HepG2 (cell line): ENCODE results near the gene CACNA1G. TPM values are rescaled to one million over a fixed set of nuclear protein-coding genes. Genes with fewer than 3 reads are reported as not detected.

Experiments used
- ERF ChIP-seq: IDR thresholded peaks from 2 replicates; pipeline ENCODE4 v1.6.1; 2018; ENCODE audit warnings: missing biosample characterization, missing genetic modification reagents
- FOXC1 ChIP-seq: sonication (generic); formaldehyde crosslinking; IDR thresholded peaks from 2 replicates; pipeline ENCODE4 v1.8.0; 2022; ENCODE audit warnings: mild to moderate bottlenecking, missing genetic modification reagents, borderline replicate concordance
- HIVEP1 ChIP-seq: sonication (generic); formaldehyde crosslinking; IDR thresholded peaks from 2 replicates; pipeline ENCODE4 v1.4.0; 2020; ENCODE audit warnings: mild to moderate bottlenecking, missing genetic modification reagents
- IKZF1 ChIP-seq: fragments of 450-650 bp; IDR thresholded peaks from 2 replicates; pipeline ENCODE4 v1.7.1; 2016
- MAF1 ChIP-seq: sonication (generic); formaldehyde crosslinking; IDR thresholded peaks from 2 replicates; pipeline ENCODE4 v1.5.0; 2020; ENCODE audit warnings: missing genetic modification reagents, borderline replicate concordance
- MAFK ChIP-seq, 2 experiments: IDR thresholded peaks in 1 of 2; conservative IDR thresholded peaks in 1 of 2; 2 replicates each; pipeline ENCODE4 v1.6.1; 2011; ENCODE audit warnings: improper control_type of control experiment in 2 of 2, low read length in 2 of 2
- MTA3 ChIP-seq: sonication (generic); formaldehyde crosslinking; IDR thresholded peaks from 2 replicates; pipeline ENCODE4 v1.4.0; 2020; ENCODE audit warnings: missing genetic modification reagents
- MYNN ChIP-seq: sonication (generic); formaldehyde crosslinking; IDR thresholded peaks from 2 replicates; pipeline ENCODE4 v1.4.0; 2020; ENCODE audit warnings: mild to moderate bottlenecking, low read depth, missing genetic modification reagents
- PRMT3 ChIP-seq: sonication (generic); formaldehyde crosslinking; IDR thresholded peaks from 2 replicates; pipeline ENCODE4 v1.8.1; 2022; ENCODE audit warnings: low read depth, mild to moderate bottlenecking, moderate library complexity, missing genetic modification reagents, borderline replicate concordance
- SIN3A ChIP-seq: IDR thresholded peaks from 2 replicates; pipeline ENCODE4 v1.6.1; 2011; ENCODE audit warnings: low read depth, mild to moderate bottlenecking, control low read depth, low read length, borderline replicate concordance
- YEATS2 ChIP-seq: sonication (generic); formaldehyde crosslinking; IDR thresholded peaks from 2 replicates; pipeline ENCODE4 v1.4.0; 2020; ENCODE audit warnings: missing genetic modification reagents, borderline replicate concordance
- ZNF790 ChIP-seq: sonication (generic); formaldehyde crosslinking; IDR thresholded peaks from 2 replicates; pipeline ENCODE4 v1.8.0; 2022; ENCODE audit warnings: missing genetic modification reagents, mild to moderate bottlenecking, borderline replicate concordance
- polyA plus RNA-seq, 8 experiments: library from polyadenylated mRNA; depleted of rRNA in 3 of 8; stranded (reverse) in 7 of 8; unstranded in 1 of 8; fragments of >200 nt; fragmentation: Illumina TruSeq in 4 of 8; extraction: Trizol in 4 of 8; gene quantifications; 2 replicates each; pipeline versions ENCODE4 v1.2.1 to v1.2.3, GENCODE V29; 2011 to 2016; ENCODE audit warnings: low read depth in 4 of 8, missing spikeins in 1 of 8, mixed read lengths in 1 of 8; ENCODE audit not compliant: insufficient read depth in 1 of 8
- total RNA-seq, 5 experiments: library from RNA; depleted of rRNA; stranded (reverse); fragments of >200 nt; fragmentation: Illumina TruSeq; extraction: Trizol; gene quantifications; 2 replicates each; pipeline ENCODE4 v1.2.3, GENCODE V29; 2016; ENCODE audit warnings: low read depth in 1 of 5
- TF ChIP-seq, protein P1 (sequence below): conservative IDR thresholded peaks from 2 replicates; pipeline ENCODE4 v1.6.1; 2018; ENCODE audit warnings: missing genetic modification reagents
- TF ChIP-seq, protein P2 (sequence below): sonication (generic); formaldehyde crosslinking; IDR thresholded peaks from 2 replicates; pipeline ENCODE4 v1.5.0; 2020; ENCODE audit warnings: mild to moderate bottlenecking, missing genetic modification reagents, borderline replicate concordance
- TF ChIP-seq, protein P3 (sequence below): sonication (generic); IDR thresholded peaks from 2 replicates; pipeline ENCODE4 v1.6.1; 2016; ENCODE audit warnings: low read depth, borderline replicate concordance
- TF ChIP-seq, protein P4 (sequence below): sonication (generic); formaldehyde crosslinking; IDR thresholded peaks from 2 replicates; pipeline ENCODE4 v1.4.0; 2020; ENCODE audit warnings: missing genetic modification reagents
- TF ChIP-seq, protein P5 (sequence below): sonication (generic); formaldehyde crosslinking; IDR thresholded peaks from 2 replicates; pipeline ENCODE4 v1.4.0; 2020; ENCODE audit warnings: mild to moderate bottlenecking, low read depth, missing genetic modification reagents
- TF ChIP-seq, protein P6 (sequence below): sonication (generic); formaldehyde crosslinking; IDR thresholded peaks from 2 replicates; pipeline ENCODE4 v1.4.0; 2020; ENCODE audit warnings: mild to moderate bottlenecking, missing genetic modification reagents

Gene CACNA1G
- total and polyA plus RNA-seq, 2 of the 13 experiments (the other 11 are each of a cell fraction or from before 2014, with no cell fraction given): 0.02 TPM; not detected in 1

DNA sequence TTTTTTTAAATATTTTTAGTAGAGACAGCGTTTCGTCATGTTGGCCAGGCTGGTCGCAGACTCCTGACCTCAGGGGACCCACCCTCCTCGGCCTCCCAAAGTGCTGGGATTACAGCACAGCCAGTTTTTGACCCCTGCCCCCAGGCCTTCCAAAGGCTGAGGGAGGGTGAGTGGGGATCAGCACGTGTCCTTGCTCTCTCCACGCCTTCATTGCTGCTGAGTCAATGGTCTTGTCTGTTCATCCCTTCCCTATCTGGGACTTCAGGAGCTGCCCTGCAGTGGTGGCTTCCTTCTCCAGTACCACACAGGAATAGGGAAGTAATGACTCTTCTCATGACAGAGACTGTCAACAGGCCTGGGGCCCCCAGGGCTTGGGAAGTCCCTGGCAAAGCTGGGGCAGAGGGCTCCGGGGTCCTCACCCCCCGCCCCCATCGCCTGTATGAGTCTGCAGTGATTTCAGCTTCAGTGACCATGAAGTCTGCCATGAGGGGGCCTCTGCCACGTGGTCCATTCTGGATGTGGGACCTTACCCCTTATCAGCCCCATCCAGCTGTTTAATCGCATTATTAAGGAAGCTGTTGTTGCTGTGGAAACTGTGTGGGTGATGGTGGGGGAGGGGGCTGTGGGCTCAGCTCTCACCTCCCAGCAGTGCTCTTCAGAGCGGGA is 80.3 kb downstream of the CACNA1G start (continued):
- TF ChIP-seq MYNN (CRISPR knock-in tag) (no peak), IKZF1 (no peak), ERF (CRISPR knock-in tag) (peak; percentile 78), FOXC1 (CRISPR knock-in tag) (no peak), SIN3A (no peak), HIVEP1 (no peak), MAF1 (CRISPR knock-in tag) (no peak), PRMT3 (CRISPR knock-in tag) (no peak; the same call in 1 of the 2 replicates), MAFK (conservative IDR thresholded peaks at IDR 0.05 in 1 of 2, IDR thresholded peaks at IDR 0.05 in 1 of 2; ENCODE audit: low read length in 2 of 2) (no peak), MTA3 (CRISPR knock-in tag) (no peak), YEATS2 (CRISPR knock-in tag) (peak; percentile 37; the same call in 1 of the 2 replicates), ZNF790 (CRISPR knock-in tag) (no peak)
- TF ChIP-seq, protein P1, sequence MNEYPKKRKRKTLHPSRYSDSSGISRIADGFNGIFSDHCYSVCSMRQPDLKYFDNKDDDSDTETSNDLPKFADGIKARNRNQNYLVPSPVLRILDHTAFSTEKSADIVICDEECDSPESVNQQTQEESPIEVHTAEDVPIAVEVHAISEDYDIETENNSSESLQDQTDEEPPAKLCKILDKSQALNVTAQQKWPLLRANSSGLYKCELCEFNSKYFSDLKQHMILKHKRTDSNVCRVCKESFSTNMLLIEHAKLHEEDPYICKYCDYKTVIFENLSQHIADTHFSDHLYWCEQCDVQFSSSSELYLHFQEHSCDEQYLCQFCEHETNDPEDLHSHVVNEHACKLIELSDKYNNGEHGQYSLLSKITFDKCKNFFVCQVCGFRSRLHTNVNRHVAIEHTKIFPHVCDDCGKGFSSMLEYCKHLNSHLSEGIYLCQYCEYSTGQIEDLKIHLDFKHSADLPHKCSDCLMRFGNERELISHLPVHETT: 0 out of 2 replicates have a peak, but pooled peaks have one; percentile 25
- TF ChIP-seq, protein P2, sequence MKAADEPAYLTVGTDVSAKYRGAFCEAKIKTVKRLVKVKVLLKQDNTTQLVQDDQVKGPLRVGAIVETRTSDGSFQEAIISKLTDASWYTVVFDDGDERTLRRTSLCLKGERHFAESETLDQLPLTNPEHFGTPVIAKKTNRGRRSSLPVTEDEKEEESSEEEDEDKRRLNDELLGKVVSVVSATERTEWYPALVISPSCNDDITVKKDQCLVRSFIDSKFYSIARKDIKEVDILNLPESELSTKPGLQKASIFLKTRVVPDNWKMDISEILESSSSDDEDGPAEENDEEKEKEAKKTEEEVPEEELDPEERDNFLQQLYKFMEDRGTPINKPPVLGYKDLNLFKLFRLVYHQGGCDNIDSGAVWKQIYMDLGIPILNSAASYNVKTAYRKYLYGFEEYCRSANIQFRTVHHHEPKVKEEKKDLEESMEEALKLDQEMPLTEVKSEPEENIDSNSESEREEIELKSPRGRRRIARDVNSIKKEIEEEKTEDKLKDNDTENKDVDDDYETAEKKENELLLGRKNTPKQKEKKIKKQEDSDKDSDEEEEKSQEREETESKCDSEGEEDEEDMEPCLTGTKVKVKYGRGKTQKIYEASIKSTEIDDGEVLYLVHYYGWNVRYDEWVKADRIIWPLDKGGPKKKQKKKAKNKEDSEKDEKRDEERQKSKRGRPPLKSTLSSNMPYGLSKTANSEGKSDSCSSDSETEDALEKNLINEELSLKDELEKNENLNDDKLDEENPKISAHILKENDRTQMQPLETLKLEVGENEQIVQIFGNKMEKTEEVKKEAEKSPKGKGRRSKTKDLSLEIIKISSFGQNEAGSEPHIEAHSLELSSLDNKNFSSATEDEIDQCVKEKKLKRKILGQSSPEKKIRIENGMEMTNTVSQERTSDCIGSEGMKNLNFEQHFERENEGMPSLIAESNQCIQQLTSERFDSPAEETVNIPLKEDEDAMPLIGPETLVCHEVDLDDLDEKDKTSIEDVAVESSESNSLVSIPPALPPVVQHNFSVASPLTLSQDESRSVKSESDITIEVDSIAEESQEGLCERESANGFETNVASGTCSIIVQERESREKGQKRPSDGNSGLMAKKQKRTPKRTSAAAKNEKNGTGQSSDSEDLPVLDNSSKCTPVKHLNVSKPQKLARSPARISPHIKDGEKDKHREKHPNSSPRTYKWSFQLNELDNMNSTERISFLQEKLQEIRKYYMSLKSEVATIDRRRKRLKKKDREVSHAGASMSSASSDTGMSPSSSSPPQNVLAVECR (CRISPR knock-in tag): peak; percentile 48; the same call in 1 of the 2 replicates
- TF ChIP-seq, protein P3, sequence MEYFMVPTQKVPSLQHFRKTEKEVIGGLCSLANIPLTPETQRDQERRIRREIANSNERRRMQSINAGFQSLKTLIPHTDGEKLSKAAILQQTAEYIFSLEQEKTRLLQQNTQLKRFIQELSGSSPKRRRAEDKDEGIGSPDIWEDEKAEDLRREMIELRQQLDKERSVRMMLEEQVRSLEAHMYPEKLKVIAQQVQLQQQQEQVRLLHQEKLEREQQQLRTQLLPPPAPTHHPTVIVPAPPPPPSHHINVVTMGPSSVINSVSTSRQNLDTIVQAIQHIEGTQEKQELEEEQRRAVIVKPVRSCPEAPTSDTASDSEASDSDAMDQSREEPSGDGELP: peak; percentile 34; the same call in 1 of the 2 replicates
- TF ChIP-seq, protein P4, sequence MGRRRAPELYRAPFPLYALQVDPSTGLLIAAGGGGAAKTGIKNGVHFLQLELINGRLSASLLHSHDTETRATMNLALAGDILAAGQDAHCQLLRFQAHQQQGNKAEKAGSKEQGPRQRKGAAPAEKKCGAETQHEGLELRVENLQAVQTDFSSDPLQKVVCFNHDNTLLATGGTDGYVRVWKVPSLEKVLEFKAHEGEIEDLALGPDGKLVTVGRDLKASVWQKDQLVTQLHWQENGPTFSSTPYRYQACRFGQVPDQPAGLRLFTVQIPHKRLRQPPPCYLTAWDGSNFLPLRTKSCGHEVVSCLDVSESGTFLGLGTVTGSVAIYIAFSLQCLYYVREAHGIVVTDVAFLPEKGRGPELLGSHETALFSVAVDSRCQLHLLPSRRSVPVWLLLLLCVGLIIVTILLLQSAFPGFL: no peak
- TF ChIP-seq, protein P5, sequence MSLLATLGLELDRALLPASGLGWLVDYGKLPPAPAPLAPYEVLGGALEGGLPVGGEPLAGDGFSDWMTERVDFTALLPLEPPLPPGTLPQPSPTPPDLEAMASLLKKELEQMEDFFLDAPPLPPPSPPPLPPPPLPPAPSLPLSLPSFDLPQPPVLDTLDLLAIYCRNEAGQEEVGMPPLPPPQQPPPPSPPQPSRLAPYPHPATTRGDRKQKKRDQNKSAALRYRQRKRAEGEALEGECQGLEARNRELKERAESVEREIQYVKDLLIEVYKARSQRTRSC (CRISPR knock-in tag): no peak
- TF ChIP-seq, protein P6, sequence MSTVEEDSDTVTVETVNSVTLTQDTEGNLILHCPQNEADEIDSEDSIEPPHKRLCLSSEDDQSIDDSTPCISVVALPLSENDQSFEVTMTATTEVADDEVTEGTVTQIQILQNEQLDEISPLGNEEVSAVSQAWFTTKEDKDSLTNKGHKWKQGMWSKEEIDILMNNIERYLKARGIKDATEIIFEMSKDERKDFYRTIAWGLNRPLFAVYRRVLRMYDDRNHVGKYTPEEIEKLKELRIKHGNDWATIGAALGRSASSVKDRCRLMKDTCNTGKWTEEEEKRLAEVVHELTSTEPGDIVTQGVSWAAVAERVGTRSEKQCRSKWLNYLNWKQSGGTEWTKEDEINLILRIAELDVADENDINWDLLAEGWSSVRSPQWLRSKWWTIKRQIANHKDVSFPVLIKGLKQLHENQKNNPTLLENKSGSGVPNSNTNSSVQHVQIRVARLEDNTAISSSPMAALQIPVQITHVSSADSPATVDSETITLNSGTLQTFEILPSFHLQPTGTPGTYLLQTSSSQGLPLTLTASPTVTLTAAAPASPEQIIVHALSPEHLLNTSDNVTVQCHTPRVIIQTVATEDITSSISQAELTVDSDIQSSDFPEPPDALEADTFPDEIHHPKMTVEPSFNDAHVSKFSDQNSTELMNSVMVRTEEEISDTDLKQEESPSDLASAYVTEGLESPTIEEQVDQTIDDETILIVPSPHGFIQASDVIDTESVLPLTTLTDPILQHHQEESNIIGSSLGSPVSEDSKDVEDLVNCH: no peak
